Measurements from ENCODE around the gene GLCCI1. TPM values are rescaled to one million over a fixed set of nuclear protein-coding genes. Genes with fewer than 3 reads are reported as not detected.

The GLCCI1 gene
- polyA plus RNA-seq, 2 of the 4 experiments (the other 2 are of a cell fraction): 1.2 to 2.8 TPM

DNA sequence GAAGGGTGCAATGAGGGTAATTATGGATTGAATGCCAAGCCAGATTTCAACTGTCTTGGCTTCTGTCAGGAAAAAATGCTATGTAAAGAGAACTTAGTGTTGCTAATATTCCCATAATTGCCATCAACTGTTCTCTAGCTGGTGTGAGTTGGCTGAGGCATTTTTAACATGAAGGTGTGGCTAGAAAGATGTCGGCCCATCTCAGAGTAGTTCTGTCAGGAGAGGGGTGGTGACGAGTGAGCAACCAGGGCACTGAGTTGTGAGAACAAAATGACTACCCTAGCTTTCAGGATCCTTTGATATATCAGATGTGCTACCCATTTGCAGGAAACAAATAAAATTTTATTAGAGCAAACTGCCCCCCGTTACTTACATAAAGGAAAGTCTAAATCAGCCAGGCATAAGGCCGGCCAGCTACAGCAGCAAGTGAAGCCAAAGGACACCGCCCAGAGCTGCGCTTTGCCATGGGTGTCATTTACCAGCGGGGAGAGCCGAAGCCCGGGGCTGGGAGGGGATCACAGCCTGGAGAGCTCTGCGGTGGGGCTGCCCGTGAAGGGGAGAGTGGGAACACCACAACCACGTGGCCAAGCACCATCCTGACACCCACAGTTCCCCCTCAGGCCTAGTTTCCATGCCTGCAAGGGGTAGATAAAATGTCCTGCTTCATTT is 151.9 kb downstream of the GLCCI1 start:
- Histone ChIP-seq H3K9me3 (no peaks in the 10 kb centered on the region), H3K4me2 (no peak overlapping the region), H3K27ac (no peak overlapping the region), H3K4me1 (no peaks in the 10 kb centered on the region), H3K4me3 (no peak overlapping the region)
- no peak for DNase-seq (ENCODE audit: low read depth in 1 of 2, low spot score in 1 of 2)
- ChIA-PET CTCF (no interaction called here), POLR2A (no interaction called here)
- no peak for ATAC-seq
- TF ChIP-seq, protein P1, sequence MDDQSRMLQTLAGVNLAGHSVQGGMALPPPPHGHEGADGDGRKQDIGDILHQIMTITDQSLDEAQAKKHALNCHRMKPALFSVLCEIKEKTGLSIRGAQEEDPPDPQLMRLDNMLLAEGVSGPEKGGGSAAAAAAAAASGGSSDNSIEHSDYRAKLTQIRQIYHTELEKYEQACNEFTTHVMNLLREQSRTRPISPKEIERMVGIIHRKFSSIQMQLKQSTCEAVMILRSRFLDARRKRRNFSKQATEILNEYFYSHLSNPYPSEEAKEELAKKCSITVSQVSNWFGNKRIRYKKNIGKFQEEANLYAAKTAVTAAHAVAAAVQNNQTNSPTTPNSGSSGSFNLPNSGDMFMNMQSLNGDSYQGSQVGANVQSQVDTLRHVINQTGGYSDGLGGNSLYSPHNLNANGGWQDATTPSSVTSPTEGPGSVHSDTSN (IDR thresholded peaks at IDR 0.05): no peak
- TF ChIP-seq RNF2 (IDR thresholded peaks at IDR 0.05; ENCODE audit: borderline replicate concordance, low read depth): no peak
- TF ChIP-seq ZNF302 (CRISPR knock-in tag; IDR thresholded peaks at IDR 0.05): no peak
- TF ChIP-seq CBX2 (IDR thresholded peaks at IDR 0.05; ENCODE audit: borderline replicate concordance, low read depth): no peak
- TF ChIP-seq MAZ (IDR thresholded peaks at IDR 0.05; ENCODE audit: borderline replicate concordance, low read depth, low read length): no peak
- no peak for TF ChIP-seq SREBF2 (IDR thresholded peaks at IDR 0.05)
- TF ChIP-seq CEBPB (IDR thresholded peaks at IDR 0.05): no peak
- TF ChIP-seq ZFP36 (IDR thresholded peaks at IDR 0.05; ENCODE audit: borderline replicate concordance, partially characterized antibody): no peak
- no peak for TF ChIP-seq FOXS1 (CRISPR knock-in tag; IDR thresholded peaks at IDR 0.05)
- TF ChIP-seq EHF (CRISPR knock-in tag; IDR thresholded peaks at IDR 0.05): no peak
- no peak for FAIRE-seq
- WGBS (ENCODE audit: missing lambda C conversion rate): 60% methylated on average over 12 of the region's 12 CpGs

DNA sequence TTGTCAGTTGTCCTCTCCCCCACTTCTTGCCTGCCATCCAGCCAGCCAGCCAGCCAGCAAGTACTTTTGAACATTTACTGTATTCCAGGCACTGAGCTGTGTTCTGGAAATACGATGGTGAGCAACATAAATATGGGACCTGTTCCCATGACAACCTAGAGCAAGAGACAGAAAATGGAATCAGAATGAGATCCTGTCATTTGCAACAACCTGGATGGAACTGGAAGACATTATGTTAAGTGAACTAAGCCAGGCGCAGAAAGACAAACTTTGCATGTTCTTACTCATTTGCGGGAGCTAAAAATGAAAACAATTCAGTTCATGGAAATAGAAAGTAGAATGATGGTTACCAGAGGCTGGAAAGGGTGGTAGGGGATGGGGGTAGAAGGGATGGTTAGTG is 152.6 kb downstream of the GLCCI1 start:
- ChIA-PET POLR2A (no interaction called here), CTCF (no interaction called here)
- DNase-seq (ENCODE audit: low read depth in 1 of 2, low spot score in 1 of 2) (no peak), ATAC-seq (no peak), FAIRE-seq (no peak)
- H3K4me1 ChIP-seq: no peaks in the 10 kb centered on the region
- no peak overlapping the region for H3K4me2 ChIP-seq
- no peak overlapping the region for H3K4me3 ChIP-seq
- no peaks in the 10 kb centered on the region for H3K9me3 ChIP-seq
- 78% methylated on average over 3 of the region's 3 CpGs for WGBS (ENCODE audit: missing lambda C conversion rate)
- no peak for TF ChIP-seq POLR2AphosphoS2 (conservative IDR thresholded peaks at IDR 0.05; ENCODE audit: low read length)
- TF ChIP-seq ZC3H11A (IDR thresholded peaks at IDR 0.05): no peak
- no peak for TF ChIP-seq NFE2L2 (conservative IDR thresholded peaks at IDR 0.05; ENCODE audit: low read length)
- no peak for TF ChIP-seq MYC (IDR thresholded peaks at IDR 0.05; ENCODE audit: borderline replicate concordance, low read length)
- TF ChIP-seq, protein P2, sequence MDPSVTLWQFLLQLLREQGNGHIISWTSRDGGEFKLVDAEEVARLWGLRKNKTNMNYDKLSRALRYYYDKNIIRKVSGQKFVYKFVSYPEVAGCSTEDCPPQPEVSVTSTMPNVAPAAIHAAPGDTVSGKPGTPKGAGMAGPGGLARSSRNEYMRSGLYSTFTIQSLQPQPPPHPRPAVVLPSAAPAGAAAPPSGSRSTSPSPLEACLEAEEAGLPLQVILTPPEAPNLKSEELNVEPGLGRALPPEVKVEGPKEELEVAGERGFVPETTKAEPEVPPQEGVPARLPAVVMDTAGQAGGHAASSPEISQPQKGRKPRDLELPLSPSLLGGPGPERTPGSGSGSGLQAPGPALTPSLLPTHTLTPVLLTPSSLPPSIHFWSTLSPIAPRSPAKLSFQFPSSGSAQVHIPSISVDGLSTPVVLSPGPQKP (IDR thresholded peaks at IDR 0.05; ENCODE audit: low read depth, low read length): no peak
- TF ChIP-seq, protein P1 (IDR thresholded peaks at IDR 0.05): no peak
- TF ChIP-seq MAZ (IDR thresholded peaks at IDR 0.05; ENCODE audit: borderline replicate concordance, low read depth, low read length): no peak
- TF ChIP-seq PHF8 (IDR thresholded peaks at IDR 0.05; ENCODE audit: borderline replicate concordance, low read depth): no peak
- TF ChIP-seq RAD21 (conservative IDR thresholded peaks at IDR 0.05 in 1 of 2, IDR thresholded peaks at IDR 0.05 in 1 of 2): no peak
- TF ChIP-seq, protein P3, sequence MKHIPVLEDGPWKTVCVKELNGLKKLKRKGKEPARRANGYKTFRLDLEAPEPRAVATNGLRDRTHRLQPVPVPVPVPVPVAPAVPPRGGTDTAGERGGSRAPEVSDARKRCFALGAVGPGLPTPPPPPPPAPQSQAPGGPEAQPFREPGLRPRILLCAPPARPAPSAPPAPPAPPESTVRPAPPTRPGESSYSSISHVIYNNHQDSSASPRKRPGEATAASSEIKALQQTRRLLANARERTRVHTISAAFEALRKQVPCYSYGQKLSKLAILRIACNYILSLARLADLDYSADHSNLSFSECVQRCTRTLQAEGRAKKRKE (CRISPR knock-in tag; IDR thresholded peaks at IDR 0.05; ENCODE audit: low read depth): no peak
- TF ChIP-seq ZFP36 (IDR thresholded peaks at IDR 0.05; ENCODE audit: borderline replicate concordance, partially characterized antibody): no peak
- TF ChIP-seq FOSL2 (IDR thresholded peaks at IDR 0.05): no peak
- TF ChIP-seq FOSL2 (CRISPR knock-in tag; IDR thresholded peaks at IDR 0.05): no peak
- H3K27ac ChIP-seq: no peak overlapping the region
